GM21528 (cell line): ENCODE results near the gene PSIP1.
"Not testable (repeated sequence)": the region's sequence is repeated elsewhere in the genome, so short reads cannot be mapped to it uniquely, and the experiment has no call there.

ENCODE experiments used
- ATAC-seq: cut with Tn5 transposase; IDR thresholded peaks from one replicate; pipeline ENCODE4 v1.9.1; 2021; ENCODE audit warnings: mild to moderate bottlenecking, moderate library complexity; ENCODE audit not compliant: unreplicated experiment, low FRiP score

Gene PSIP1

DNA sequence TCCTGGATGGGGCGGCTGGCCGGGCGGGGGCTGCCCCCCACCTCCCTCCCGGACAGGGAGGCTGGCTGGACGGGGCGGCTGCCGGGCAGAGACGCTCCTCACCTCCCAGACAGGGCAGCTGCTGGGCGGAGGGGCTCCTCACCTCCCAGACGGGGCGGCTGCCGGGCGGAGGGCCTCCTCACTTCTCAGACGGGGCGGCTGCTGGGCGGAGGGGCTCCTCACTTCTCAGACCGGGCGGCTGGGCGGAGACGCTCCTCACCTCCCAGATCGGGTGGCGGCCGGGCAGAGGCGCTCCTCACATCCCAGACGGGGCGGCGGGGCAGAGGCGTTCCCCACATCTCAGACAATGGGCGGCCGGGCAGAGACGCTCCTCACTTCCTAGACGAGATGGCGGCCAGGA, 68.5 kb downstream of the PSIP1 start:
- ATAC-seq, result not testable (repeated sequence)

DNA sequence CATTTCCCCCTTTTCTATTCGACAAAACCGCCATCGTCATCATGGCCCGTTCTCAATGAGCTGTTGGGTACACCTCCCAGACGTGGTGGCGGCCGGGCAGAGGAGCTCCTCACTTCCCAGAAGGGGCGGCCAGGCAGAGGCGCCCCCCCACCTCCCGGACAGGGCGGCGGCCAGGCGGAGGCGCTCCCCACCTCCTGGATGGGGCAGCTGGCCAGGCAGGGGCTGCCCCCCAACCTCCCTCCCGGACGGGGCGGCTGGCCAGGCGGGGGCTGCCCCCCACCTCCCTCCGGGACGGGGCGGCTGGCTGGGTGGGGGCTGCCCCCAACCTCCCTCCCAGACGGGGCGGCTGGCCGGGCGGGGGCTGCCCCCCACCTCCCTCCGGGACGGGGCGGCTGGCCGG, 68.9 kb downstream of the PSIP1 start:
- not testable (repeated sequence) for ATAC-seq

DNA sequence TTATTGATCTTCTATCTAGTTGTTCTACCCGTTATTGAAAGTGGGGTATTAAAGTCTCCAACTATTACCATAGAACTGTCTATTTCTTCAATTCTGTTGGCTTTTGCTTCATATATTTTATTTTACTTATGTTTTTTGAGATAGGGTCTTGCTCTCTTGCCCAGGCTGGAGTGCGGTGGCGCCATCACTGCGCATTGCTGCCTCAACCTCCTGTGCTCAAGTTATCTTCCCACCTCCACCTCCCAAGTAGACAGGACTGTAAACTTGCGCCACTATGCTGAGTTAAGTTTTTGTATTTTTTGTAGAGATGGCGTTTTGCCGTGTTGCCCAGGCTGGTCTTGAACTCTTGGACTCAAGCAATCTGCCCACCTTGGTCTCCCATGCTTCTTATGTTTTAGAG, 71.9 kb downstream of the PSIP1 start:
- ATAC-seq, result no peak

DNA sequence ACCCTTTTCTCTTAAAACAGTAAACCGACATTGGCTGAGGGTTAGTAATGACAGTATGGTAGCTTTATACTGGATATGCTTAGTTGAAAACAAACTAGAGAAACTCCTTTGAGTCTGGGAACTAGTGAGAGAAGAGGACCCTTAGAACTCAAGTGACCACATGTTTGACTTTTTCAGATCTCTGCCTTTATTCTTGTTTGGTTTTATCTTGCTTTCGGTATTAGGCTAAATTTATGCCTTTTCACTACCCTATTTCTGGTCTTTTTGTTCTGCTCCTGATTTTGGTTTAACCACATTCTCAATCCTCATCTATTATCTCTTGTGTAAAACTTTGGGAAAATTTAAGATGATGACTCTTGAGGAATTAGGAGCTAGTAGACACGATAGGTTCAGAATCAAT, 77.1 kb downstream of the PSIP1 start:
- ATAC-seq, result peak; percentile 55

DNA sequence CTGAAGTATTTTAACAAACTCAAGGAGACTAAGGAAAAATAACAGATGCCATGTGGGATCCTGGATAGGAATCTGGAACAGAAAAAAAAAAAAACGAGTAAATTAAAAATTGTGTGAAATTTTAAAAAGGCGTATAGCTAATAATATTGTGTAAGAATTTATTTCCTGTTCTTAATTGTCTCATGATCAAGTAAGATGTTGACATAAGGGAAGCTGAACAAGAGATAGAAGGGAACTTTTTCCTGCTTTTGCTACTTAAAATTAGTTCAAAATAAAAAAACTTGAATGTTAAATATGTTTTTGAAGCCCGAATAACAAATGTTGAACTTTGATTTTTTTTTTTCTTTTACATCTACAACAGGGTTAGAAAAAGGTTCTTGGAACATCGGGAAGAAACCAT, 77.6 kb downstream of the PSIP1 start:
- ATAC-seq, result no peak

DNA sequence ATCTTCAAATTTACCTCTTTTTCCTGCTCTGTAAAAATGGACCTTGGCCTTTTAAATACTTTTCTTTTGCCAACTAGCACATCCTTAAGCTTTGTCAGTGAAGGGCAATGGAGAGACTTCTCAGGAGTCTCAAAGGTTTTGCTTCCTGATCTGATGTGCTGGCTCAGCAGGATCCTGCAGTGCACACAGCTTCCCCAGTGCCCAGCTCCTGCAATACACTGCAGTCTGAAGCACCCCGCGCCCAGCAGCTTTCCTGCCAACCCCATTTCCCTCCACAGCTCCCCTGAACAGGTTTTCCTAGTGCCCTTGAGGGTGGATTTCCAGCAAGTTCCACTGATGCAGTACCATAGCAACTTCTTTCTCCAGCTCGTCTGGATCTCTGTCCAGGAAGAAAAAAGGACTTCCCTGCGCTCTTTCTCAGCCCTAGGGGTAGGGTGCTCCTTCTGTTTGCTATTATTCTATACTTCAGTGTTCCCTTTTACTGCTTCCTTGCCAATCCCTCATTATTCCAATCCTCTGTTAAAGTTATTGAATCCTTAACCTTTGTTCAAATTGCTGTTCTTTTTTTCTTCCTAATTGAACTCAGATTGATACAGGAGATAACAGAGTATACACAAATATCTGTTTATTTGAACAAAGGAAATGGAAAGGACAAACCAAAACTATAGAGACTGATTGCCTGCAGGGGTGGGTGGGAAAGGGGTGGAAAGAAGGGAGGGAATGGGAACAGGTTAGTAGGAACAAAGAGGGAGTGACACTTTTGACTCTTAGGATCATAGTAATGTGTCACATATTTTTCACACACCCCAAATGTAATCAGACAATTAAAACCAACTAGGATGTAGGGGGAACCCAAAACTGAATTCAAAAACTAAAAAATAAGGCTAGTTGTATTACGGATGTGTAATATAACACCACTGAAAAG, 79.6 kb downstream of the PSIP1 start:
- ATAC-seq, result no peak

DNA sequence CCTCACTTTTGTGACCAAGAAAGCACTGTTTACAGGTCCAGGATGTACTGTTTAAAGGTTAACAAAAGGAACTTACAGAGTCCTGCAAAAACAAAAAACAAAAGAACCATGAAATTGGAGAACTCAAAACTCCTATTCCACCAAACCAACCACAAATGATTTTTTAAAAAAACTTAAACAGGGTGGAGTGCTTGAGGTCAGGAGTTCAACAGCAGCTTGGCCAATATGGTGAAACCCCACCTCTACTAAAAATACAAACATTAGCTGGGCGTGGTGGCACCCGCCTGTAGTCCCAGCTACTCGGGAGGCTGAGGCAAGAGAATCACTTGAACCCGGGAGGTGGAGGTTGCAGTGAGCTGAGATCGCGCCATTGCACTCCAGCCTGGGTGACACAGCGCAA, 83.1 kb downstream of the PSIP1 start:
- ATAC-seq, result not testable (repeated sequence)

DNA sequence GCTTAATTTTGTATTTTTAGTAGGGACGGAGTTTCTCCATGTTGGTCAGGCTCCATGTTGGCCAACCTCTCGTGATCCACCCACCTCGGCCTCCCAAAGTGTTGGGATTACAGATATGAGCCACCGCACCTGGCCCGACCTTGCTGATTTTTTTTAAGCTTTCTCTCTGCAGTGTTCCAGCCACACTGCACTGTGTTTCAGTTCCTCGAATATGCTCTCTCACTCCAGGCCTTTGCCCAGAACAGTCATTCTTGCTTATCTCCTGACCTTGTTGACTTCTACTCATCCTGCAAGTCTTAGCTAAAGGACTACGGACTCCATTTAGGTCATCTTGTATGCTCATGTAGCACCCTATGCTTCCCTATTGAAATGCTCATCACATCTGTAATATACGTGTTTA, 84.8 kb downstream of the PSIP1 start:
- ATAC-seq, result peak; percentile 45

DNA sequence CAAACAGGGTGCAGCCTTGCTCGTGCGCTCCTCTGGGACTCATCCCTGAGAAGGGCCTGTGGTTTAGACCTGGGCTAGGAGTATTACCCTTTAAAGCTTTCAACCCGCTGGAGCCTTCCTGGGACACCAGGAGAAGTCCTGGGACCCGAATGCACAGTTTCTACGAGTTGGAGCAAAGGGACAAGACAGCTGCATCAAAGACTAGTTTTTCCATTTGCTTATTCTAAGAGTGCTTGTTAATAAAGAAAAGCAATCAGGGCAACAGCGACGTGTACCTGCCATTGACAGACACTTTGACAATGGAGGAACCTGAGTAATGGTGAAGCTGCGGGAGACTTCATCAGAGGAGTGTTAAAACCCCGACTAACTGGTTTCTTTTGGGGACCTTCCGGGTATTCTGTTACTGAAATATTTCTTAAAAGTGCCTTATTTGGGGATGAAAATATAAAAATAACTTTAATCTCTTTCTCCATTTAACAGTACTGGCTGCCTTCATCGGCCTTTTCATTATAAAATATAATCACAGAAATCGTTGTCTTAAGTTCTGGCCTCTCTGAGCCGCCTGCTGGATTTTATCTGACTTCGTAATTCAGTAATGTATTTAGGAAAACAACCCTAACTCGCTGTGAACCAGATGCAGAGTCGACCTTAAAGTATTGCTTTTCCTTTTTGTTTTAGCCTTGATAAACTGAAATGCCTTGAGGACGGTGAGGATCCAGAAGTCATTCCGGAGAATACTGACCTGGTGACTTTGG, 87.4 kb downstream of the PSIP1 start:
- peak; percentile 19 for ATAC-seq

DNA sequence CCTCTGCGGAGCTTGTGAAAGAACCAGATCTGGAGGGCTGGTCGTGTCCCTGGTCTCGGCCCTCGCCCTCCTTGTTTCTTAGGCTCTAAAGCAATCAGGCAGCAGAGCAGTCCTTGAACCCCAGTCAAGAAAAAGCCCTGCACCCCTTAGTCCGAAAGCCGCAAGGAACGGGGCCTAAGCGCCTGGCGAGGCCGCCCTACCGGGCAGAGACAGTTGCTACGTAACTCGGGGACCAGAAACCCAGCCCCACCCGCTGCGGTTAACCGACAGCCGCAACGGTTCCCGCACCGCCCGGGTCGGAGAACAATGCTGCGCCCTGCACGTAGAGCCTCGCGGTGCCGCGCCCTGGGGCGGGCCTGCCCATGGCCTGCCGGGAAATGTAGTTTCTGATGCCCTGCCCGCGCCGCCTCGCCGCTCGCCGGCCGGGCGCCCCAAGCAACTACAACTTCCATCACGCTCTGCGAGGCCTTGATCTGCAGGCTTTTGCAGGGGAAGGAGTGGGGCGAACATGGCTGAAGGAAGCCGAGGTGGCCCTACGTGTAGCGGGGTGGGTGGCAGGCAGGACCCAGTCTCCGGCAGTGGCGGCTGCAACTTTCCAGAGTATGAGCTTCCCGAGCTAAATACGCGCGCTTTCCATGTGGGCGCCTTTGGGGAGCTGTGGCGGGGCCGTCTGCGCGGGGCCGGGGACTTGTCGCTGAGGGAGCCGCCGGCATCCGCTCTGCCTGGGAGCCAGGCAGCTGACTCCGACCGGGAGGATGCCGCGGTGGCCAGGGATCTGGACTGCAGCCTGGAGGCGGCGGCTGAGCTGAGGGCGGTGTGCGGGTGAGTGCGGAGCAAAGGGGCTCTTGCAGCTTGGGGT, 88.2 kb downstream of the PSIP1 start, which contains the start of gene SNAPC3:
Gene SNAPC3 (plus strand): TSS at position 505 of the 859 bp plus-strand sequence. CDS start 4 bp downstream, at position 509.
- peak; percentile 97 for ATAC-seq

DNA sequence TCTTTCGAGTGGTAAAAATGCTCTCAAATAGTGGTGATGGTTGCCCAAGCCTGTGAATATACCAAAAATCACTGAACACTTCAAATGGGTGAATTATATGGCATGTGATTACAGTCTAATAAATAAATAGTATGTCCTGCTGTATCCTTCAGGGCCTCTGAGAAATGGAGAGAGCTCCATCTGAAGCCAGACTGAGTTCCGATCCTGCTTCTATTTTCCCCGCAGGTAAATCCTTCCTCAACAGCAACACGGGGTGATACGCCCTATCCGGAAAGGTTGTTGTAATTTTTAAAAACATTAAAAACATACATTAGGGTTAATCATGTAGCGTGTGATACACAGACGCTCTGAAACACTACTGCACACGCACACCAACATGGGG, 88.8 kb downstream of the PSIP1 start:
- ATAC-seq, result no peak

DNA sequence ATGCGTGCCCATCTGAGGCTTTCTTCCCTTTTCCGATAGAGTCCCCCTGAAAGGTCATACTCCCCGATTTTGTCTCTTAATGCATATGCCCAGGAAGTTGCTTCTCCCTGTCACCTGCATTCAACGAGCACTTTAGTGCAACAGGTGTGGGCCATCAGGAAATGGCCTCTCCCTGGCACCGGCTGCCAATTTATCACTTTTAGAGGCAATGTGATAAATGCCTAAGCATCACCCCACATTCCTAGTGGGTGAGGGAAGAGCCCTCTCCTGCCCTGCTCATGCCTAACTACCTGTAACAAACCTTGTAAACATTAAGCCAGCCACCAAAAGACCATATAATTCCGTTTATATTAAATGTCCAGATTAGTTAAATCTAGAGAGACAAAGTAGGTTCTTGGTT, 89.2 kb downstream of the PSIP1 start:
- no peak for ATAC-seq

DNA sequence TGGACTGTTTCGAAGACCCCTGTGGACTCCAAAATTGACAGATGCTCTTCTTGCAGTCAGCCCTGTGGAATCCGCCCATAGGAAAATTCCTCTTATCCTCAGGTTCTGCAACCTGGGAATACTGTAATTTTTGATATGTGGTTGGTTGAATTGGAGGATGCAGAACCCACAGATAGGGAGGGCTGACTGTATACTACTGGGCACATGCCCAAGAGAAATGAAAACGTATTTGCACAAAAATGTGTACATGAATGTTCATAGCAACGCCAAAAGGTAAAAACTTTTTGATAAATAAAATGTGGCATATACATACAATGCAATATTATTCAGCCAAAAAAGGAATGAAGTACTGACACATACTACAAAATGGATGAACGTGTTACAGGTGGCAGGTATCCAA, 90.0 kb downstream of the PSIP1 start:
- ATAC-seq, result no peak

DNA sequence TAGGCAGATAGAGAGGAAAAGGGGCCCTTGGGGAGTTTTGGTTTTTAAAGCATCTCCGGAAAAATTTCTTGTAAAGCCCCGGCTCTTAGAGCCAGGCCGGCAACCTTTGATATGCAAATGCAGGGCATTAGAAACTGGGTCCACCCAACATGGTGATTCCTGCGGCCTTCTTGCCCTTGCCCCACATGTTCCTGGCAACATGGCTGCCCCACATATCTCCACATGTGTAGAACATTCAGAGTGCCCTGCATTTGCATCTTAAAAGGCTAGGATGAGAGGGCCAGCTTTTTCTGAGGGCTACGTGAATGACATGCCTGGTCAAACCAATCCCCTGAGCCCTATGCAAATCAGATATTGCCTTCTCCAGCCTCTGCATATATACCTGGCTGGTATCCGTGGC, 93.1 kb downstream of the PSIP1 start:
- ATAC-seq, result no peak

DNA sequence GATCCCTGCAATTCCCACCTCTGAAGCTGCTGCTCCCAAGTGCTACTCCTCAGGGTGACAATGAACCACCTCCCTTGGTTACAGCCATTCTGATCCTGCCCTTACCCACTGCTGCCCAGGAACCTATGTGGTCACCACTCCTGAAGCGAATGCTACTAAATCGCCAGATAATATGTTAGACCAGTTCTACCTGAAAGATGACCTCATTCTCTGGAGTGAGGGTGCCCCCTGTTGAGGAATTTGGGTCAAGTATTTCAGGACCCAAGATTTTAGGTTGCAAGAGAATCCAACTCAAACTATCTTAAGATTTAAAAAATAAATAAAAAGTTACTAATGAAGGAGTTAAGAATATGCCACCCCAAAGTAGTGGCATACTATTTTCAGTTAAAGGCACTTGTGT, 93.9 kb downstream of the PSIP1 start:
- no peak for ATAC-seq
